CD1c-positive myeloid dendritic cell (primary cell): ENCODE data around the gene AGBL5.
"Not testable (repeated sequence)": the region's sequence is repeated elsewhere in the genome, so short reads cannot be mapped to it uniquely, and the experiment has no call there.

ENCODE experiments used
- DNase-seq: peaks from one replicate; pipeline ENCODE4 v3.0.0-alpha.2; 2016; ENCODE audit errors: extremely low spot score

Gene AGBL5

DNA sequence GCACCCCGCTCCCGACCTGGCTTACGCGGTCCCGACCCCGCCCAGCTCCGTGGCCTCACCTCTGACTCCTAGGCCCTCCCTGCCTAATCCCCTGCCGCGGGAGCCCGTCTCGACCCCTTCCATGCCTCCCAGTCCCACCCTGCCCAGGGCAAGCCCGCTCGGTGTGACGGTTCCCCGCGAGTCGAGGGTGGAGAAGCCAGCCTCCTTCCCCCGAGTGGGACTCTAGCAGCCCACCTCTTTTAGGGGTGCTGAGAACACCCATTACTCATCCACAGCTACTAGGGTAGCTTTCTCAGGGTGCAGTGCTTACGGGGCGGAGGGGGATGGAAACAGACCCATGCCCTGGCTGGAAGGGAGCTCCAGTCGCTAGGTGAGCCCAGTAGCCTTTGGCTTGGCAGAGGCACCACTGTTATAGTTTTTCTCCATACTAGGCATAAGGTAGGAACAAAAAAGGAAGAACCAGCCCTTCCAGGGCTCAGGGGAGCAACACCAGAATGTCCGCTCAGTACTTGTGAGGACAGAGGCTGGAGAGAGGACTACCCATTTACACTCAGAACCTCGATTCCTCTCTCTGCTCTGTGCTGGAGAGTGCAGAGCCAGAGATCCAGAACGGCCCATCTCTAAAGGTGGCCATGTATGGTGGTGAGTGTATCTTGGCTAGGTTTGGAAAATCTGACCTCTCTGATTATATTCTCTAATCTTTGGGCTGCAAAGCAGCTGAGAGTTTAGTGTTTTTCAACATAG, 606 bp downstream of the AGBL5 start:
- peak; percentile 6 for DNase-seq

DNA sequence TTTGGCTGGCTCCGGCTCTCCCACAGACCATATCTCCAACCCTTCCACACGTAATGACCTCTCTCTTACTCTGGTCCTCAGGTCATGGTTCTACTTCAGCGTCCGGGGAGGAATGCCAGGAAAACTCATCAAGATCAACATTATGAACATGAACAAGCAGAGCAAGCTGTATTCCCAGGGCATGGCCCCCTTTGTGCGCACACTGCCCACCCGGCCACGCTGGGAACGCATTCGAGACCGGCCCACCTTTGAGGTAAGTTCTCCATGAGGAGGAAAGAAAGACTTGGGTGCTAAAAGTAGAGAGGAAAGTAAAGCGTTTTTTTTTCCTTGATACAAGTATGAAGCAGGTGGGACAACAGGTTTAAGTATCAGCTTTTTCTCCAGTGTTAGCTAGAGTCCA, 1.9 kb downstream of the AGBL5 start:
- no peak for DNase-seq

- DNase-seq: no peak
Observed at GRCh38 chr2:27053776-27054175, 2.3 kb downstream of the AGBL5 start.

GRCh38 chr2:27054721-27055120, 3.3 kb downstream of the AGBL5 start:
- DNase-seq: no peak

DNA sequence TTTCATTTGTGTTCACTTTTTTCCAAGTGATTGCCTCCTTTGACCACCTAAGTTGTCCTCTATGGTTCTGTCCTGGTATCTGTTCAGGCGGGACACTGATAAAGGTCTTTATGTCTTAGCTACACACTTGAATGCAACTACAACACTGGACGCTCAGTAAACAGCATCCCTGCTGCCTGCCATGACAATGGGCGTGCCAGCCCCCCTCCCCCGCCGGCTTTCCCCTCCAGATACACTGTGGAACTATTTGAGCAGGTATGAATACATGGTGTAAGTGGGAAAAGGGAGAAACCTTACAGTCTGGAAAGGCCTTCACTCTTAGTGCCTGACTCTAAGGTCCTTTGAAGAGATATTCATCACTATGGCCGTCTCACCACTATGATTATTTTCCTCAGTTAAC, 5.7 kb downstream of the AGBL5 start:
- DNase-seq: no peak

GRCh38 chr2:27058210-27058609, 6.7 kb downstream of the AGBL5 start:
- DNase-seq: no peak

GRCh38 chr2:27059141-27059820, 7.8 kb downstream of the AGBL5 start:
- no peak for DNase-seq

- DNase-seq: no peak
Observed at GRCh38 chr2:27060323-27060722, 8.9 kb downstream of the AGBL5 start.

DNA sequence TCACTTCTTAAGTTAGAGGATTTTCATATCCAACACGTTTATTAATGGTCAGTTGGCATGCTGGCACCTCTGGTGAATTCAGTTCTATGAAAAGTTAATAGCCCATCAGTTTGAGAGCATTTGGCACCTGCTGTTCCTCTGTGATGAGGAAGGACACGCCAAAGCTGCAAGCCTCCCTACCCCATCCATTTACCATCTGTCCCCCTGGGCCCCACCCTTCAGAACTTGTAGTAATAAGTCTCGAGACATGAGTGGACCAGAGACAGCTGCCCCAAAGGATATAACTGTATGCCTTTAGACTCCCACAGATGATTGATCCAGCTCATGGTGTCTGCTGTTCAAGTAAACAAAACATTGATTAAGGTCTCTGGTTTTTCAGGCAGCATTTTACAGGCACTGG, 13.7 kb downstream of the AGBL5 start:
- no peak for DNase-seq

DNA sequence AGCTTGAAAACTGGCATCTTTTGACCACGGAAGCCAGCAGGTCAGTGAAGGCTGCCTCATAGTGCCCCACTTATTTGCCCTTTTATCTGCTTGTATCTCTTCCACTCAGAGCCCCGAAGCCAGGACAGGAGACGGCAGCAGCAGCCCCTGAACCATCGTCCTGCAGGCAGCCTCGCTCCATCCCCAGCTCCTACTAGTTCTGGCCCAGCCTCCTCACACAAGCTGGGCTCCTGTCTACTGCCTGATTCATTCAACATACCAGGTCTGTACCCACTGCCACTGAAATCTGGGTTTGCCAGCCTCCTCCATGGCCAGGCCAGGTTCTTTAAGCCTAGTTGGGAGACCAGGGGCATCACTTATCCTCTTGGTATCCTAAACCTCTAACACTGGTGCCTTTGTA, 15.9 kb downstream of the AGBL5 start:
- DNase-seq: no peak

DNA sequence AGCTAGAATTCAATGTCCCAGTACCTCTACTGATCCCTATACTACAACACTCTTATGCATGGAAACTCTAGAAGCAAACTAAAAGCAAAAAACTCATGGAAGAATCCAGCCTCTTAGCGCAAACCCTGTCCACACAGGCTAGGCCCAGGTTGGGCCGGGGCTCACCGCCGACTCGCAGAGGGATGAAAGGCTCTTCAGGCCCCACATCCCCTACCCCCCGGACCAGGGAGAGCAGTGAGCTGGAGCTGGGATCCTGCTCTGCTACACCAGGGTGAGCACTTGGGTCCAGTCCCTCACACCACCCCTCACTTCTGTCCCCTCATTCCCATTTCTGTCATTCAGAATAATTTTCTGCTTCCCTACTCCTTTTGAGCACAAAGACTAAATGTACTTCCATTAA, 18.0 kb downstream of the AGBL5 start:
- no peak for DNase-seq

DNA sequence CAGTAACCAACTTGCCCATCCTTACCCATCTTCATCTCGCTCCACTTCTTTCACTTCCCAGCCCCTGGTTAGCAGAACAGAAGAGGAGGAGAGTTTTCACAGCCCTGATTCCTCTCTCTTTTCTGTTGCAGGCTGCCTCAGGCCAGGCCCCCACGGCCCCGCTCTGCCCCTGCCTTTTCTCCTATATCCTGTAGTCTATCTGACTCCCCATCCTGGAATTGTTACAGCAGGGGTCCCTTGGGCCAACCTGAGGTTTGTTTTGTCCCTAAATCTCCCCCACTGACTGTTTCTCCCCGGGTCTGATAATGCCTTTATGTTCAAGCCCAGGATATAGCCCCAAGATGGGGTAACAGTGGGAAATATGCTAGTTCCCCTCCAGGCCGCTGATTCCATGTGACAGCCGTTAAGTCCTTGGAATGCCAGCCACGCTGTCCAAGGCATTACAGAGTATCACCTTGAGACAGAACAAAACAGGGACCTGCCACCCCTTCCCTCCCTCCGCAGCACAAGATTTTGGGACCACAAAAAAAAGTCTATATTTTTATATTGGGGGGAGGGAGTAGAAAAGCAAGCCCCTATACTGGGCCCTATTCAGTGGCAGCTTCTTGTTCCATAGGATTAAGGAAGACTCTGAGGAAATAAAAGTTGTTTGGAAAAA, 18.6 kb downstream of the AGBL5 start:
- DNase-seq: no peak

DNA sequence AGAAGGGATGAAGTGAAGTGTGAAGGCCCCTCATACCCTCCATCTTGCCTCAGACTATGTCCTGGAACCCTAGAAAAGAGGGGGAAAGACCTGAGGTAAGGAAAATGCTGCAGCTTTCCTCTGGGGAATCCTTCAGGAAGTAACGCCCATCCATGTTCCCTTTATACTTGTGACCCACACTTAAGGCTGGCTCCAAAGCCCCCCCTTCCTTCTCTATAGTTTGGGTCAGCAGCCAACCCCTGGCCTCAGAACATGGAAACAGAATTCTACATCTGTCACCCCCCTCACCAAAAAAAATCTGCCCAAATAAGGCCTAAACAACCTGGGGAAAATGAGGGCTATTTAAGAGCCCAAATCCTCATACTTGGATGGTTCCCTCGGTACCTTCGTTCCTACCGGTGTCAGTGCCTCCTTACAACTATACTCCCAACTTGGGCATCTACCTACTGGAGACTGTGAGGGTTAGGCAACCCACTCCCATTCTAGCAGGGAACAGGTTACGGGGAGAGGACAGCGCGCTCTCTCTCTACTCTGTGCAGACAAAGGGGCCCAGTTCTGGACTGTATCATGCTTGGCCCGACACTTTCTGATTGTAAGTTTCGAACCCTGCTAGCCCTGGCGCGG, 19.3 kb downstream of the AGBL5 start:
- no peak for DNase-seq

DNA sequence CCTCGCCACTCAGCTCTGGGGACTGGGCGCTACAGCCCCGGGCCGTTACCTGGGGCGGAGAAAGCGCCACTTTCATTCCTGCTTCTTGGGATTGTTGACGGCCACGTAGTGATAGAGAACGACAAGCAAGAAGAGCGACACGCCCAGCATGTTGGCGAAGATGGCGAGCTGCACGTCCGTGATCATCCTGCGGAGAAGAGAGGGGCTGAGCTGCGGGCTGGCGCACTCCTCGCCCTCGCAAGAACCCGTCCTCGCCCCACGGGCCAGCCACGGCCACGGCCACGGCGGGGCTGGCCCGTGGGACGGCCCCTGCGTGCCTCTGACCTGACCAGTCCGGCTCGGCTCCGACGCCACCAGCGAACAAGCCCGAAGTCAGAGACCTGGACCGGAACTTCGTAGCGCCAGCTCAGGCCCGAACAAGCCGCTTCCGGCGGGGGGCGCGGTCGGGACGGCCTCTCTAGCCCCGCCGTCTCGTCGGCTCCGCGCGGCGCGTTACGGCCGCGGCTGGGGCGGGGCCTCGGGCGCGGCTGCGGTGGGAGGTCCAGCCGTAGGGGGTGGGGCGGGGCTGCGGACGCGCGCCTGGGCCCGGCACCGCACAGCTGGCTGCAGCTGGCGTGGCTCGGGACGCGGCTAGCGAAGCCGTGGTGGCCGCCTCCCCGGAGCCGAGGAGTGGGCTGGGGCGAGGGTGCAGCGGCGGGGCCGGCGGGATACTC, 20.0 kb downstream of the AGBL5 start, which contains the start of gene OST4:
TSS of gene OST4 (minus strand) at position 378 of the 713 bp plus-strand sequence.
- DNase-seq: peak; percentile 97

DNA sequence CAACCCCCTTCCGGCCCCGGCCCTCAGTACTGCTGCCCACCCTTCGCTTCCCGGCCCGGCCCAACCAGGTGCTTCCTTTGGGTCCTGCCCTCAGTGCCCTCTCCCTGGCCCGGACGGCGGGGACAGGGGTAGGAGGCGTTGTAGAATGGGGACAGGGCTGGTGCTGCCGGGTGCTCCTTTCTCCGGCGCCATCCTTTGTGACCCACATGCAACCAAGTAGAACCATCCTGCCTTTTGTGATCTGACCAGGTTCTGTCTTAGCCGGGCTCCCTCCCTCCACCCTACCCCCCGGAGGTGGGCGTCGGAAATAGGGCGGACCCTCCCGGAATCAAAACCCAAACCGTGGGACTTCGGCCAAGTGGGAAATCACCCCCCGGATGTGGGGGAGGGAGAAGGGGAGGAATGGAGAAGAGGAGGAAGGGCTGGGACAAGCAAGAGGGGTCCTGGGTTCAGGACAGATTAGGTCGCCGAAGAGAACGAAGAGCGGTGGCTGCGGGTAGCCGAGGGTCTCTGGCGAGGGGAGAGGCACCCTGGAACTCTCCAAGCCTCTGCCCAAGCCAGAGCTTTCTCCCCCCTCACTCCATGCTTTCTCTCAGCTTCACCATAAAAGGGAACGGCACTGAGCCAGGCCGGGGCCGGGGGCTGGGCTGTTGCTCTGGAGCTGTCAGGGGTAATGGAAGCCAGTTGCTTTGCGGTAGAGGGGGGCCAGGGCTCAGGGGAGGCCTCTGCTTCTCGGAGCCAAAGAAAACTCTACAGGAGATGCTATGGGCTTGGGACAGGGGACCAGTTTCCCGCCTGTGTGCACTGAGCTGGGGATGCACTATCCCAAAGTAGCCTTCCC, 20.7 kb downstream of the AGBL5 start:
- no peak for DNase-seq

DNA sequence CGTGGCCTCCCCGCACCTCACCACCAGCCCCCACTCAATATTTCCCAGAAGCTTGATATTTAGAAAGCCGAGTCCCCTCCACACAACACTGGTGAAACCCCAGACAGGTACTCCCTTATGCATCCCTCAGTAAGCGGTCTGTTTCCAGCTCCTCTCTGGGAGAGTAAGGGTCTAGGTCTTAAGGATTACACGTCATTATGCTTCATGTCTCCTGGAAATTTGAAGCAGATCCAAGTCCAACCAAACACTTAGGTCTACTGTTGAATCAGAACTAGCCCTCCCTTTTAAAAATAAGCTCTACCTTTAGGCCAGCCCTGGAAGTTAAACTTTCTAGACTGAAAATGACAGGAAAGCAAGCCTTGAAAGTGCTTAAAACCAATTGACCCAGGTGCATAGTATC, 21.5 kb downstream of the AGBL5 start:
- DNase-seq: no peak

DNA sequence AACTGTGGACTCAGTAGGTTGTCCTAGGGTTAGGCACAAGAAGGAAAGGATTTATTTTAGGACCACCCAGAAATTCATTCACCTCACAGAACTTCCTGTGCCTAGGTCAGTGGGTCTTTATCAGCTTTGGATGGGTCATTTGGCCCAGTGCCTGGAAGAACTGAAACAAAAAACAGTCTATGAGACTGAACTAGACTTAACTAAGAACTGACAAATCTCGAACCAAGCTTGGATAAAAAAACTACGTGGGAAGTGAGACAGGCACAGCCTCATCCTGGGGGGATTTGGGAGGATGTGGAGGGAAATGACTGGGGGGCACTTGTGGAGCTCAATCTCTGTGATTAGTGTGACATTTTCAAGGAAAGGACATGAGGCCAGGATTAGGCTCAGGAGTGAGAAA, 22.3 kb downstream of the AGBL5 start:
- DNase-seq: no peak

DNA sequence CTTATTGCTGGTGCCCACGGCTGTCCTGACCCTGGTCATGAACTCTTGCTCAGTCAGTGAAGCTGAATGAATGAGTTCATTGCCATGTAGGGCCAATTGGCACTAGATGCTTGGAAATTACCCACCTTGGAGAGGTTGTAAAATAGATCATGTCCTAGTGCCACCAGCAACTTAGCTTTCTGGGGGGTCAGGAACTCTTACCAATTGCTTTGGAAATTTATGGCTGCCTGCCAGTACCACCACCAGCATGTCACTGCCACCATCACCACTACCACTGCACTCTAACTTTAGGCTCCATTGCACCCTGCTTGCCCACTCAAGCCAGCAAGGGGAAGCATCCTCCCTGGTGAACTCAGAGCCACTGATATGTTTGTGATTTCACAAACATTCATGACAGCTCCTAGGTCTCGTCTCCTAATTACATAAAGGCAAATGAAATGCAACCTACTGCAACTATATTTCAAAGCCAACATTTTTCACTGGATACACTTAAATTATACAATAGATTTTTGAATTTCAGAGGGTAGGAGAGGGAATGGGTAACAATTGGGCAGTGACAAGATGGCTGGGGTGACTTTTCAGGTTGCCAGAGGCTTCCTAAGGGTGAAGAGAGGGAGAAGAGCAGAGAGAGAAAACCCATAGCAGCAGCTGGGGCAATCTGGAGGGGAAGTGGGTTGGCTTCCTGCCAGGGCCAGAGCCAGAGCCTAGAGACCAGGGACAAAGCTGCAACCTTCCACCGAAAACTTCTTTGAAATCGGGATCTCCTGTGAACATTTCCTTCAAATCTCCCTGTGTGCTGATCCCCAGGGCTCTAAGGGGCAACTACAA, 23.5 kb downstream of the AGBL5 start:
- peak; percentile 40 for DNase-seq

GRCh38 chr2:27075566-27075871, 24.1 kb downstream of the AGBL5 start:
- DNase-seq: not testable (repeated sequence)

DNA sequence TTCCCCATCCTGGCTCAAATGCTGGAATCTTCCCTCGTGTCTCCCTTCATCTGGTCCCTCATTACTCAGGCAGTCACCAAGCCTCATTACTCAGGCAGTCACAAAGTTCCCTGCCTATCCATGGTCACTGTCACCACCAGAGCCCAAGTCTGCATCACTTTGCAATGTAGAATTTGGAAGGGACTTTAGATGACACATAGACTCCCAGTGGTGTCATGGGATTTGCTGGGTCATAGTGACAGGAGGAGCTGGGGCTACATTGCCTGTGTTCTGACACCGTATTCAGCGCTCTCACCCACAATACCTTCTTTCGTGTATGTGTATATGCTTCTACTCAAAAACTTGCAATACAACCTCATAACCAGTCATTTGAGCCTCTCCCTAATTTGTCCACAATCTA, 24.9 kb downstream of the AGBL5 start:
- peak; percentile 27 for DNase-seq
